Endothelial cell (in vitro differentiated cells): ENCODE measurements around the gene CLPTM1. TPM values are rescaled to one million over a fixed set of nuclear protein-coding genes. Genes with fewer than 3 reads are reported as not detected.

ENCODE experiments used
- DNase-seq: peaks from one replicate; pipeline ENCODE4 v3.0.0; 2021; ENCODE audit warnings: low spot score
- H3K27ac Mint-ChIP-seq: one replicate; pipeline ENCODE4 v1.8.0; 2021; ENCODE audit warnings: mixed read lengths, inconsistent platforms; ENCODE audit not compliant: unreplicated experiment
- H3K27me3 Mint-ChIP-seq: one replicate; pipeline ENCODE4 v1.8.0; 2021; ENCODE audit warnings: mild to moderate bottlenecking, moderate library complexity, mixed read lengths, inconsistent platforms; ENCODE audit not compliant: unreplicated experiment
- H3K36me3 Mint-ChIP-seq: one replicate; pipeline ENCODE4 v1.8.0; 2021; ENCODE audit warnings: mild to moderate bottlenecking, low read depth, mixed read lengths, inconsistent platforms; ENCODE audit not compliant: unreplicated experiment
- H3K4me1 Mint-ChIP-seq: one replicate; pipeline ENCODE4 v1.8.0; 2021; ENCODE audit warnings: mild to moderate bottlenecking, mixed read lengths, inconsistent platforms; ENCODE audit not compliant: unreplicated experiment
- H3K4me3 Mint-ChIP-seq: one replicate; pipeline ENCODE4 v1.8.0; 2021; ENCODE audit warnings: mild to moderate bottlenecking, mixed read lengths, inconsistent platforms; ENCODE audit not compliant: unreplicated experiment
- H3K9me3 Mint-ChIP-seq: one replicate; pipeline ENCODE4 v1.8.0; 2021; ENCODE audit warnings: mixed read lengths, inconsistent platforms; ENCODE audit not compliant: unreplicated experiment
- total RNA-seq: library from RNA; stranded (reverse); fragmentation: NEBNext Ultra II Directional; extraction: Animal tissue kit (Norgen Biotek cat#: 25700); gene quantifications from one replicate; pipeline ENCODE4 v1.2.1, GENCODE V29; 2021; ENCODE audit not compliant: unreplicated experiment
- TF ChIP-seq, protein P1 (sequence below): fragments of 200-600 bp; sonication (generic); IDR thresholded peaks from one replicate; pipeline ENCODE4 v1.5.0; 2021; ENCODE audit warnings: antibody characterized with exemption; ENCODE audit not compliant: unreplicated experiment

The CLPTM1 gene
- total RNA-seq, 1 donor from 2014 or later = 144 TPM

DNA sequence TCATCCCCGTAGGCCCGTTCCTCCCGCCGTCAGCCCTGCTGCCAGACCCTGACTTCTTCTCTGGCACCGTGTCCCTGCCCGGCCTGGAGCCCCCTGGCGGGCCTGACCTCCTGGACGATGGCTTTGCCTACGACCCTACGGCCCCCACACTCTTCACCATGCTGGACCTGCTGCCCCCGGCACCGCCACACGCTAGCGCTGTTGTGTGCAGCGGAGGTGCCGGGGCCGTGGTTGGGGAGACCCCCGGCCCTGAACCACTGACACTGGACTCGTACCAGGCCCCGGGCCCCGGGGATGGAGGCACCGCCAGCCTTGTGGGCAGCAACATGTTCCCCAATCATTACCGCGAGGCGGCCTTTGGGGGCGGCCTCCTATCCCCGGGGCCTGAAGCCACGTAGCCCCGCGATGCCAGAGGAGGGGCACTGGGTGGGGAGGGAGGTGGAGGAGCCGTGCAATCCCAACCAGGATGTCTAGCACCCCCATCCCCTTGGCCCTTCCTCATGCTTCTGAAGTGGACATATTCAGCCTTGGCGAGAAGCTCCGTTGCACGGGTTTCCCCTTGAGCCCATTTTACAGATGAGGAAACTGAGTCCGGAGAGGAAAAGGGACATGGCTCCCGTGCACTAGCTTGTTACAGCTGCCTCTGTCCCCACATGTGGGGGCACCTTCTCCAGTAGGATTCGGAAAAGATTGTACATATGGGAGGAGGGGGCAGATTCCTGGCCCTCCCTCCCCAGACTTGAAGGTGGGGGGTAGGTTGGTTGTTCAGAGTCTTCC, 82.4 kb downstream of the CLPTM1 start:
- Mint-ChIP-seq H3K27ac (no peak overlapping the region), H3K4me3 (no peak overlapping the region), H3K9me3 (no peaks in the 10 kb centered on the region), H3K36me3 (peaks cover 29% of the 10 kb centered on the region), H3K27me3 (peaks cover 10% of the 10 kb centered on the region), H3K4me1 (peaks cover 14% of the 10 kb centered on the region)
- TF ChIP-seq, protein P1, sequence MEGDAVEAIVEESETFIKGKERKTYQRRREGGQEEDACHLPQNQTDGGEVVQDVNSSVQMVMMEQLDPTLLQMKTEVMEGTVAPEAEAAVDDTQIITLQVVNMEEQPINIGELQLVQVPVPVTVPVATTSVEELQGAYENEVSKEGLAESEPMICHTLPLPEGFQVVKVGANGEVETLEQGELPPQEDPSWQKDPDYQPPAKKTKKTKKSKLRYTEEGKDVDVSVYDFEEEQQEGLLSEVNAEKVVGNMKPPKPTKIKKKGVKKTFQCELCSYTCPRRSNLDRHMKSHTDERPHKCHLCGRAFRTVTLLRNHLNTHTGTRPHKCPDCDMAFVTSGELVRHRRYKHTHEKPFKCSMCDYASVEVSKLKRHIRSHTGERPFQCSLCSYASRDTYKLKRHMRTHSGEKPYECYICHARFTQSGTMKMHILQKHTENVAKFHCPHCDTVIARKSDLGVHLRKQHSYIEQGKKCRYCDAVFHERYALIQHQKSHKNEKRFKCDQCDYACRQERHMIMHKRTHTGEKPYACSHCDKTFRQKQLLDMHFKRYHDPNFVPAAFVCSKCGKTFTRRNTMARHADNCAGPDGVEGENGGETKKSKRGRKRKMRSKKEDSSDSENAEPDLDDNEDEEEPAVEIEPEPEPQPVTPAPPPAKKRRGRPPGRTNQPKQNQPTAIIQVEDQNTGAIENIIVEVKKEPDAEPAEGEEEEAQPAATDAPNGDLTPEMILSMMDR = no peak
- no peak for DNase-seq

DNA sequence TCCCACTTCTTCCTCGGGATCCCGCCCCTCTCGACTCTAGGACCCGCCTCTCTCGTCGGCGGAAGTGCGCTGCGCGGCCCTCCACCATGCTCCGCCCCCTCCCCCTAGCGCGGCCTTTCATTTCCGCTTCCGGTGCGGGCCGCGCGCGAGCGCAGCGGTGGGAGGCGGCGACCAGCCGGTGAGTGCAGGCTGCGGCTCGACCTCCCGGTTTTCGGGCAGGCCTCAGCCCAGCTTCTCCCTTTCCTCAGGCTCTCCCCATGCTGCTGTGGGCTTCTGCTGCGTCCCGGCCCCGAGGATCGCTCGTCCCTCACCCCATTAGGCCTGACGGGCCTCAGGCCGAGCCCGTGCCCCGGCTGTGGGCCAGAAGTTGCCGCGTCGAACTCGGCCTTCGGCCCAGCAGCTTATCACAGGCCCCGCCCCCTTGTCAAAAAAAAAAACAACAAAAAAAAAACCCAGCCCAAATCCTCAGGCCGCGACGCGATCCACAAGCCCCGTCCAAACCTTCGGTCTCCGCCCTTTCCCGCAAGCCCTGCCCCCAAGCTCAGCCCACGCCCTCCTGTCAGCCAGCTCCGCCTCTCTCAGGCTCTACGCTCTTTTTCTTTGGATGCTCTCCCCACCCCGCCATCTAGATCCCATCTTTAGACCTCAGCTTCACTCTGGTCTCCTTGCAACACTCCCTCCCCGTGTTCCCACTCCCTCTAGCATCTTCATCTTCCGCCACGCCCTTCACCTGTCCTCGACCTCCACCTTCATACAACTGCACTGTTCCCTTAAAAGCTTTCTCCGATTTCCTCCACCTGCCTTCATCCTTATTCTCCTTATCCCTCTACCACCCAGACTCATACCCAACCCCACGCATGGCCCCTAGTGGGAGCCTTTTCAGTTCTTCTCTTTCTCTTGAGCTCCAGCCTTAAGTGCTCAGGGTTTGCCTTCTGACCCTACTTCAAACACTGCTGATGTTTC, 84.0 kb downstream of the CLPTM1 start, which contains the start of gene CLASRP:
Gene CLASRP (plus strand): TSS at position 115 of the 963 bp plus-strand sequence. CDS start 1,168 bp downstream, outside the sequence.
- Mint-ChIP-seq H3K27ac (peak within 1 kb of the TSS; percentile 99), H3K4me1 (peaks cover 14% of the 10 kb centered on the region), H3K4me3 (peak within 1 kb of the TSS; percentile 100), H3K9me3 (no peaks in the 10 kb centered on the region), H3K36me3 (peaks cover 22% of the 10 kb centered on the region), H3K27me3 (peaks cover 10% of the 10 kb centered on the region)
- TF ChIP-seq, protein P1 = no peak
- peak; percentile 93 for DNase-seq

DNA sequence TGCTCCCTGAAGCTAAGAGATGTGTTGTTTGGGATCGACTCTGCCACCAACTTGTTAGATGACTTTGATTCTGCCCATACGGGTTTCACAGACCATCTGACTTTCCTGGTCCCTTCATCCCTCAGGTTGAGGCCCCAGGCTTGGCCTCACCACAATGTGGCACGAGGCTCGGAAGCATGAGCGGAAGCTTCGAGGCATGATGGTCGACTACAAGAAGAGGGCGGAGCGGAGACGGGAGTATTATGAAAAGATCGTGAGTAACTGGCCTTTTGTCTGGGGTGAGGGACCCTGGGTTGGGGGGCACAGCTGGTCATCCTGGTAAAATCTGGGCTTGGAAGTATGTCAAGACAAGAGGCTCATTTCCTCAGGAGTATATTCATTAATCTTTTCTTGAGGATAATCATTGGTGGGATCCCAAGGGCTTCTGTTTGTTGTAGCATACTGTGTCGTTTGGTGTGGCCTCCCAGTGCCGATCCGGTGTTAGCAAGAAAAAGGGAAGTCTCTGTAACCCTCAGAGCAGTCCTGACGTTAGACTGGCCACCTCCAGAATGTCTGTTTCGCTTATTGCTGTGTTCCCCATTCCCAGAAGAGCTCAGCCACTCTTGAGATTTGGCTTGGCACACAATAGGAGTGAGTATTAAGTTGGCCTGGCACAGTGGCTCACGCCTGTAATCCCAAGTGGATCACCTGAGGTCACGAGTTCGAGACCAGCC, 85.0 kb downstream of the CLPTM1 start:
- TF ChIP-seq, protein P1 = no peak
- no peak for DNase-seq
- Mint-ChIP-seq H3K27me3 (peaks cover 10% of the 10 kb centered on the region), H3K4me3 (peak overlapping the region; percentile 100), H3K4me1 (peaks cover 16% of the 10 kb centered on the region), H3K27ac (peak overlapping the region; percentile 99), H3K36me3 (peaks cover 25% of the 10 kb centered on the region), H3K9me3 (no peaks in the 10 kb centered on the region)

DNA sequence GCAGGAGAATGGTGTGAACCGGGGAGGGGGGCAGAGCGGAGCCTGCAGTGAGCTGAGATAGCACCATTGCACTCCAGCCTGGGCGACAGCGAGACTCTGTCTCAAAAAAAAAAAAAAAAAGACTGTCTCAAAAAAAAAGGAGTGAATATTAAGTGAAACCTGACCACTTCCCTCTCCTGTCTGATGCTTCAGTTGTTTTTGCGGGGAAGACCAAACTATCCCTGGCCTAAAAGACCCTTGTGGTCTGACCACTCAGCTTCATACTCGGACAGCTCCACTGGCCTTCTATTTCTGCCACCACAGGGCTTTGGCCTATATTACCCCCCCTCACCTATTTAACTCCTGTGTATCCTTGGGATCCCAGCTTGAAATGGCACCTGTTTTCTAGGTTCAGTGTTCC, 85.9 kb downstream of the CLPTM1 start:
- TF ChIP-seq, protein P1 = no peak
- H3K27me3 Mint-ChIP-seq = peaks cover 10% of the 10 kb centered on the region
- no peak for DNase-seq
- H3K4me1 Mint-ChIP-seq = peaks cover 16% of the 10 kb centered on the region
- peaks cover 33% of the 10 kb centered on the region for H3K36me3 Mint-ChIP-seq
- no peak overlapping the region for H3K27ac Mint-ChIP-seq
- H3K9me3 Mint-ChIP-seq = no peaks in the 10 kb centered on the region
- peak overlapping the region; percentile 81 for H3K4me3 Mint-ChIP-seq

Other genes with a start within 250 kb of the CLPTM1 start
- gene BCL3, start 206.7 kb upstream of the CLPTM1 start, total RNA-seq = 1.9 TPM
- gene CBLC, start 177.5 kb upstream of the CLPTM1 start, total RNA-seq = 0.85 TPM
- 6.9 TPM for gene BCAM, start 146.3 kb upstream of the CLPTM1 start, total RNA-seq
- gene NECTIN2, start 109.1 kb upstream of the CLPTM1 start, total RNA-seq = 342 TPM
- gene TOMM40, start 64.1 kb upstream of the CLPTM1 start, total RNA-seq = 60.5 TPM
- 258 TPM for gene APOE, start 49.6 kb upstream of the CLPTM1 start, total RNA-seq
- gene APOC1, start 40.8 kb upstream of the CLPTM1 start, total RNA-seq = 44.8 TPM
- not detected for gene APOC4, start 13.1 kb upstream of the CLPTM1 start, total RNA-seq
- gene APOC2, start 9.3 kb upstream of the CLPTM1 start, total RNA-seq = not detected
- 8.2 TPM for gene RELB, start 46.1 kb downstream of the CLPTM1 start, total RNA-seq
- gene CLASRP, start 83.7 kb downstream of the CLPTM1 start, total RNA-seq = 72.2 TPM
- 0.54 TPM for gene ZNF296, start 121.1 kb downstream of the CLPTM1 start, total RNA-seq
- 30.8 TPM for gene GEMIN7, start 123.9 kb downstream of the CLPTM1 start, total RNA-seq
- 34.7 TPM for gene PPP1R37, start 137.8 kb downstream of the CLPTM1 start, total RNA-seq
- gene NKPD1, start 205.6 kb downstream of the CLPTM1 start, total RNA-seq = 0.67 TPM
- 86.2 TPM for gene TRAPPC6A, start 222.9 kb downstream of the CLPTM1 start, total RNA-seq
- 22.7 TPM for gene BLOC1S3, start 223.4 kb downstream of the CLPTM1 start, total RNA-seq